Upper lobe of right lung (tissue), 1 donor: ENCODE results near the gene TBL1Y. TPM values are rescaled to one million over a fixed set of nuclear protein-coding genes. Genes with fewer than 3 reads are reported as not detected.
A peak's percentile ranks its signal among the peaks of the same experiment; 100 is the strongest.

Experiments used
- ATAC-seq: fragments of 200-7000 bp; cut with Tn5 transposase; one replicate; pipeline ENCODE4 v1.9.1; 2020; ENCODE audit warnings: mild to moderate bottlenecking, moderate library complexity
- DNase-seq: peaks from one replicate; pipeline ENCODE4 v3.0.0-alpha.2; 2020
- H3K27ac ChIP-seq: fragments of 200-600 bp; one replicate; pipeline ENCODE4 v1.8.0; 2022
- H3K27me3 ChIP-seq: fragments of 200-600 bp; one replicate; pipeline ENCODE4 v1.8.0; 2022; ENCODE audit warnings: mild to moderate bottlenecking
- H3K36me3 ChIP-seq: fragments of 200-600 bp; one replicate; pipeline ENCODE4 v1.8.0; 2022
- H3K4me1 ChIP-seq: fragments of 200-600 bp; one replicate; pipeline ENCODE4 v1.8.0; 2022
- H3K4me3 ChIP-seq: fragments of 200-600 bp; one replicate; pipeline ENCODE4 v1.8.0; 2022; ENCODE audit warnings: mild to moderate bottlenecking
- H3K9me3 ChIP-seq: fragments of 200-600 bp; one replicate; pipeline ENCODE4 v1.8.0; 2022
- intact Hi-C: fragments of 100-400 bp; cut with DNase I; formaldehyde crosslinking; loops from one replicate; pipeline ENCODE4 v1.11.0; 2022
- total RNA-seq: library from RNA; stranded (reverse); fragmentation: NEBNext Ultra II Directional; extraction: Animal tissue kit (Norgen Biotek cat#: 25700); gene quantifications from one replicate; pipeline ENCODE4 v1.2.1, GENCODE V29; 2021
- TF ChIP-seq, protein P1 (sequence below): fragments of 200-600 bp; IDR thresholded peaks from one replicate; pipeline ENCODE4 v1.8.0; 2022; ENCODE audit warnings: antibody characterized with exemption
- donor health status: DM: no; HTN: yes; CAD: no; lungs with severe emphysema.

Gene TBL1Y
- total RNA-seq, 1 donor from 2014 or later, result 2.1 TPM

DNA sequence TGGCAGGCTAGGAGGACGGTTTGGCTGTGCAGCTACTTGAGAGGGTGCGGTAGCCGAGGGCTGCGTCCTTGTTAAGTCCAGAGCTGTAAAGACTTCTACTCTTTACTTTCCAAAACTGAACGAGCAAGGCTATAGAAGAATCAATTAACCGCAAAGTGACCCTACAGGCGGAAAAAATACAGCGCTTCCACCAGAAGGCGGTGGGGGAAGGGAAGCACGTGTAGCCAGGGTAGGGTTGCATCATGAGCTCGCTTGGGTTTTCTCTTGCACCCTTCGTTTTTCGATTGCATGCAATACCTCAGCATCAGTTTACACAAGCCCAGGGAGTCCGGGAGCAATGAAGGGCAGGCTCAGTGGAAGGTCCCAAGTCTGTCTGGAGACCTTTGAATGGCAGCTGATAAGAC is 1.4 kb upstream of the TBL1Y start:
- TF ChIP-seq, protein P1, sequence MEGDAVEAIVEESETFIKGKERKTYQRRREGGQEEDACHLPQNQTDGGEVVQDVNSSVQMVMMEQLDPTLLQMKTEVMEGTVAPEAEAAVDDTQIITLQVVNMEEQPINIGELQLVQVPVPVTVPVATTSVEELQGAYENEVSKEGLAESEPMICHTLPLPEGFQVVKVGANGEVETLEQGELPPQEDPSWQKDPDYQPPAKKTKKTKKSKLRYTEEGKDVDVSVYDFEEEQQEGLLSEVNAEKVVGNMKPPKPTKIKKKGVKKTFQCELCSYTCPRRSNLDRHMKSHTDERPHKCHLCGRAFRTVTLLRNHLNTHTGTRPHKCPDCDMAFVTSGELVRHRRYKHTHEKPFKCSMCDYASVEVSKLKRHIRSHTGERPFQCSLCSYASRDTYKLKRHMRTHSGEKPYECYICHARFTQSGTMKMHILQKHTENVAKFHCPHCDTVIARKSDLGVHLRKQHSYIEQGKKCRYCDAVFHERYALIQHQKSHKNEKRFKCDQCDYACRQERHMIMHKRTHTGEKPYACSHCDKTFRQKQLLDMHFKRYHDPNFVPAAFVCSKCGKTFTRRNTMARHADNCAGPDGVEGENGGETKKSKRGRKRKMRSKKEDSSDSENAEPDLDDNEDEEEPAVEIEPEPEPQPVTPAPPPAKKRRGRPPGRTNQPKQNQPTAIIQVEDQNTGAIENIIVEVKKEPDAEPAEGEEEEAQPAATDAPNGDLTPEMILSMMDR, result no peak
- H3K27me3 ChIP-seq, result no peaks in the 10 kb centered on the region
- intact Hi-C loops, result no loop called here
- H3K27ac ChIP-seq, result no peak overlapping the region
- H3K4me3 ChIP-seq, result no peak overlapping the region
- H3K9me3 ChIP-seq, result no peaks in the 10 kb centered on the region
- no peaks in the 10 kb centered on the region for H3K36me3 ChIP-seq
- no peaks in the 10 kb centered on the region for H3K4me1 ChIP-seq
- DNase-seq (peak; percentile 59), ATAC-seq (peak; percentile 28)

DNA sequence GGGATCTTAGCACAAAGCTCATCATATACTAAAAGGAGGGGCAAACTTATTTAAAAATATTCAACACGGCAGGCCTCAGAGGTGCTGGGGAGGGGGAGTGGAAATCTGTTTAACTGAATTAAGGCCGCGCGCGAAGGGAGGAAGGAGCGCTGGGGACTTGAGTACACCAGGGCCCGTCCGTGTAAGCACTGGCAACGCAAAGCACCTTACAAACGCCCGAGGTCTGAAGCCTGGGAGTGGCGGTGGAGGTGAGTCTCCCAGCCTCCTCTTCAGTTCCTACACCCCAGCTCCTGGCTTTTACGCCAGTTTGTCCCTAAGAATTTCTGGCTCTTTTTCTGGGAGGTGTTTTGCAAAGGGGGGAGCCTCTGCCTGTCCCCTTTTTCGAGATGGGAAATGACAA is 641 bp upstream of the TBL1Y start:
- Histone ChIP-seq H3K36me3 (no peaks in the 10 kb centered on the region), H3K4me1 (no peaks in the 10 kb centered on the region), H3K27ac (peak overlapping the region; percentile 11), H3K27me3 (no peaks in the 10 kb centered on the region), H3K4me3 (peak overlapping the region; percentile 38), H3K9me3 (no peaks in the 10 kb centered on the region)
- DNase-seq, result peak; percentile 57
- TF ChIP-seq, protein P1, result no peak
- intact Hi-C loops, result no loop called here
- ATAC-seq, result peak; percentile 63

DNA sequence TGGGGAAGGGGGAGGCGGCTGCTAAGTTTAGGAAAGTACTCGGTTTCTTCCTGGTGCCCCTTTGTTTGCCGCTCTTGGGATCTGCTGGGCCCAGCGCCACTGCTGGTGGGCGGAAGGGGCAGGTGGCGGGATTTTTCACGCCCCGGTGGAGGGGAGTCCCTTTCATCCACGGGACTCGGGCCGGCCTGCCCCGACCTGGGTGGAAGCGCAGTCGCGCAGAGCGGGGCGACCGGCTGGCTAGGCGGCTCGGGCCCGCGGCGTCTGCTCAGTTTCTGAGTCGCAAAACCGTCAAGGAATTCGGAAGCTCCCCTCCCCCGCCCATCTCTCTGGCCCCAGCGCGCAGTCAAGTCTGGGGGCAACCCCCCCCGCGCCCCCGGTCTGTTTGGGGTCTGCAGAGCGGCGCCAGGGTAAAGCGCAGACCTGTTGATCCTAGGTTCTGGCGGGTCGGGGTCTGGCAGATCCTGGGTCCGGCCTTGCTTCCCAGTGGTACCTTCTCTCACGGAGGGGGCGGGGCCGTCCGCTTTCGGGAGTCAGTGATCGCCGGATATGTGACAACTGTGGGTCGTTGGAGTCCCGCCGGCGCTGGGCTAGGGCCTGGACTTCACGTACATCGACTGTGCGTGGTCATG is 870 bp downstream of the TBL1Y start, which contains the start of gene AMELY:
Gene AMELY, minus strand, starts transcription at position 500 of the 629 bp plus-strand sequence. CDS start 39,144 bp downstream, outside the sequence.
- peak within 1 kb of the TSS; percentile 38 for H3K4me3 ChIP-seq
- no peaks in the 10 kb centered on the region for H3K4me1 ChIP-seq
- TF ChIP-seq, protein P1, result no peak
- intact Hi-C loops, result no loop called here
- no peaks in the 10 kb centered on the region for H3K27me3 ChIP-seq
- no peaks in the 10 kb centered on the region for H3K36me3 ChIP-seq
- H3K27ac ChIP-seq, result no peak within 1 kb of the TSS
- ATAC-seq (peak; percentile 23), DNase-seq (peak; percentile 64)
- no peaks in the 10 kb centered on the region for H3K9me3 ChIP-seq

DNA sequence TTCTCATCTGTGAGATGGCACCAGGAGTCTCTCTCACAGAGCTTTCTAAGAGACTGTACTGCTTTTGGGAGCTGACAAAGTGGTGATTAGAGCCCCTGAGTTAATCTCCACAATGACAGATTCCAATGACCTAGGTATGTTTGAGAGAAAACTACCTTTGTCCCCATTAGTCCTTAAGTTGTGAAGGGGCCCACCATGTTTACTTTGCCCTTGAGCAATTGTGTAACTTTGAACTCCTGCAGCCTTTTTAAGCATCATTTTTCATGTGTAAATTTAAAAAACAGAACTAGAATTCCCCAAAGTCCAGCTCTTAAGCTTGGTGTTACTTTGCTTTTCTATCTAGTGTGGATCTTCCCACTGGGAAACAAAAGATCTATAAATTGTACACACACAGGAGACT is 2.9 kb downstream of the TBL1Y start:
- Histone ChIP-seq H3K27ac (no peak overlapping the region), H3K9me3 (no peaks in the 10 kb centered on the region), H3K4me1 (no peaks in the 10 kb centered on the region), H3K27me3 (no peaks in the 10 kb centered on the region), H3K4me3 (no peak overlapping the region), H3K36me3 (no peaks in the 10 kb centered on the region)
- TF ChIP-seq, protein P1, result no peak
- DNase-seq (no peak), ATAC-seq (no peak)
- intact Hi-C loops, result no loop called here

DNA sequence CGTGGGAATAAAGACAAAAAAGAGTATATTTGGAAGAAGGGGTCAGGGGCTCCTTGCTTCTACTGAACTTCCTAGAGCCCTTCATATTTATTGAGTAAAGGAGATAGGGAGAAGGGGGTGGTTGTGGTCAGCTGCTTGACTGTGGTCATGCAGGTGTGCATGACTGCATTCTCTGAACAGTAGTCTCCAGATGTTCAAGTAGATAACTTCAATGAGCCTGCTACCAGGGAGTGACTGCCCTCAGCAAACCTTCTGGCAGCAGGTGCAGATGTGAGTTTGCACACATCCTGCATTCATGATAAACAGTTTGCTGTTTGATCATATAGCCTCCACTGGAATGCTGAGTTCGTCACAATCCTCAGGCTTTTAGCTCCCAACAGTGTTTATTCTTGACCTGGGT is 10.6 kb downstream of the TBL1Y start:
- Histone ChIP-seq H3K27me3 (no peaks in the 10 kb centered on the region), H3K36me3 (no peaks in the 10 kb centered on the region), H3K9me3 (no peaks in the 10 kb centered on the region), H3K4me1 (no peaks in the 10 kb centered on the region), H3K4me3 (no peak overlapping the region), H3K27ac (no peak overlapping the region)
- TF ChIP-seq, protein P1, result no peak
- no peak for ATAC-seq
- intact Hi-C loops, result no loop called here
- no peak for DNase-seq

DNA sequence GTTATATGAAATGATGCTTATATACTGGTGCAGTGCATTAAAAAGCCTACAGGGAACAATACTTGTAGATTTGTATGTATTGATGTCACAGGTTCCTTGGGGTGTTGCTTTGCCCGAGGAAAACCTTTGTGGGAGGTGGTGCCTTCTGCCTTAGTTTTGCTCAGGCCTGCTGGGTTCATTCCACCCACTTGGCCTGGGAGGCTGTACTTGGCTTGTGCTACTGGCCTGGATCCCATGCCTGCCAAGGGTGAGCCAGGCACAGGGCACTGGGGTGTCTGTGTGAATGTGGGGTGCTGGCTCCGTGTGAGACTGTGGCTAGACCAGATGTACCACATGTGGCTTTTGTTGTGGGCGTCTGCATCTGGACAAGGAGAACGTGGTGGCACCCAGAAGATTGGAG is 17.8 kb downstream of the TBL1Y start:
- H3K9me3 ChIP-seq, result no peaks in the 10 kb centered on the region
- H3K36me3 ChIP-seq, result no peaks in the 10 kb centered on the region
- H3K4me3 ChIP-seq, result no peak overlapping the region
- intact Hi-C loops, result no loop called here
- no peak overlapping the region for H3K27ac ChIP-seq
- no peaks in the 10 kb centered on the region for H3K4me1 ChIP-seq
- DNase-seq, result no peak
- H3K27me3 ChIP-seq, result no peaks in the 10 kb centered on the region
- no peak for ATAC-seq
- TF ChIP-seq, protein P1, result no peak
